HT1080 (cell line): ENCODE measurements around the gene GOLM1. TPM values are rescaled to one million over a fixed set of nuclear protein-coding genes. Genes with fewer than 3 reads are reported as not detected.
"Not testable (repeated sequence)": the region's sequence is repeated elsewhere in the genome, so short reads cannot be mapped to it uniquely, and the experiment has no call there.

Experiments
- DNase-seq: peaks from one replicate; pipeline ENCODE4 v3.0.0-alpha.2; 2015; ENCODE audit warnings: low read depth
- total RNA-seq: library from RNA; depleted of rRNA; stranded (reverse); fragments of >200 nt; shearing (Covaris generic); gene quantifications from 2 replicates; pipeline ENCODE4 v1.2.3, GENCODE V29; 2014

GOLM1 gene
- total RNA-seq, 1 experiment from 2014 or later, result 52.5 TPM

DNA sequence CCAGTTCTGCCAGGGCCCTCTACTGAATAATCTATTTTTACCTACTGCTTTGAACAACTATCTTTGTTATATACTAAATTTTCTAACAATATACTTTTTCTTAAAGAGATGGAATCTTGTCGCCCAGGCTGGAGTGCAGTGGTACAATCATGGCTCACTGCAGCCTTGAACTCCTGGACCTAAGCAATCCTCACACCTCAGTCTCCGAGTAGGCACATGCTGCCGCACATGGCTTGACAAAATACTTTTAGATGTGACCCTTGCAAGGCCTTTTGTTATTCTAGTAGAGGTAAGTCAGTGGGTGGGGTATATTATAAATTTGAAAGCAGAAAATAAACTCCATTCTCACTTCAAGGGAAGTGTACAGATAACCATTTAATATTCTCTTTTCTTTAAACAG is 7.9 kb downstream of the GOLM1 start:
- DNase-seq, result no peak

DNA sequence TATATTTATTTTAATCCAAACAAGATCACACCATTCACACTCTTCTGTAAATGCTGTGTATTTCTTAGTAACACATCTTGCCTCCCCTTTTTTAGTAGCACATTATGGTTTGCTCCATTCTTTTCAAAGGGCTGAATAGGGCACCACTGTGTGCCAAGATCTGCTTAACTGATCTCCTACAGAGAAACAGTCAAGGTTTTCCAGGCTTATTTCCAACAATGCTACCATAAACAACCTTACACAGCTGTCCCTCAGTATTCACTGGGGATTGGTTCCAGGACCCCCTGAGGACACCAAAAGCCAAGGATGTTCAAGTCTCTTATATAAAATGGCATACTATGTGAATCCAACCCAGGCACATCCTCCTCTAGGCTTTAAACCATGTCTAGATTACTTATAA is 16.5 kb downstream of the GOLM1 start:
- DNase-seq, result no peak

GRCh38 chr9:86079865-86080469 is 19.4 kb downstream of the GOLM1 start:
- peak; percentile 20 for DNase-seq

DNA sequence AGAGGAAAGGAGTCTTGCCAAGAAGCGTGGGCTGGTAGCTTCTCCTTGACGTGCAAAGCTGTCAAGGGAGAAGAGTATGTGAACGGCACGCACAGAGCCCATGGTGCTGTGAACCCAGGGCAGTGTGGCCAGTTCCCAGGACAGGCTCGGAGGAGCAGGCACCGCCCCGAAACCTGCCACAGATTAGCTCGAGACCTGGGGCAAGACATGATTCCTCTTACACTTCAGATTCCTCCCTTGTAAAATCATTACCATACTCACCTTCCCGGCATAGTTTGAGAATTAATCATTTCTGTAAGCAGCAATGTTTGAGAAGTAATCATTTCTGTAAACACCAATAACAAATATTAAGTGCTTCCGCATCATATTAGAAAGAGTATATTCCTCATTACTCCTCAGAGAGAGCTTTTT is 19.9 kb downstream of the GOLM1 start:
- DNase-seq, result no peak

DNA sequence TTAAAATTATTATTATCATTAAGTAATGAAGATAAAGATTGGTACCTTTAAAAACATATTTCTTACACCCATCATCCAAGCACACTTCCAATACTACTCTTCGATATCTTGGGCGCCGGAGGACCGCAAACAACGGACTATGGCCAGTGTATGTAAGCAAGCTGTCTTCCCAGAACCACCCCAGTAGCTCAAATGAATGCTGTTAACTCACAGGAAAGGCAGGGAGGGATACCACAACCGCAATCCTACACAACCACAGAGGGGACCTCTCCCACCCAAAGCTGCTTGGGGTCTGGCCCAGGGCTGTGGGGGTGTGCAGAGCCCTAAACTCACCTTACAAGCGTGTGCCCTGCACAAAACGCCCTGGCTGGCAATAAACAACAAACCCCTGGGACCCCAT is 20.6 kb downstream of the GOLM1 start:
- no peak for DNase-seq

DNA sequence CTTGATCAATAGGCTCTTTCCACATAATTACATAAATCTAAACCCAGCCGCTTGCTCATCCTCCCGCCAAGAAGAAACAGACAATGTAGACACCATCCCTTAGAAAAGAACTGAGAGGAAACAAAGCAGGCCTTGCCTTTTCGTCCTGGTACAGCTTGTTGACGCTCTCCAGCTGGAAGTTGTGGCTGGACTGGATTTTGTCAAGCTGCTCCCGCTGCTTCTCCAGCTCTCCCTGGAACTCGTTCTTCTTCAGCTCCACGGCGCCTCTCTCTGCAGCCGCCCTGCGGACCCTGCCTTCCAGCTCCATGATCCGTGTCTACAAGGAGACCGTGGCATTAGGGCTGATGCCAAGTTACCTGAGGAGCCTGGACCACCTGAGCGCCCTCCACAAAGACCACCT is 22.1 kb downstream of the GOLM1 start:
- DNase-seq, result no peak

DNA sequence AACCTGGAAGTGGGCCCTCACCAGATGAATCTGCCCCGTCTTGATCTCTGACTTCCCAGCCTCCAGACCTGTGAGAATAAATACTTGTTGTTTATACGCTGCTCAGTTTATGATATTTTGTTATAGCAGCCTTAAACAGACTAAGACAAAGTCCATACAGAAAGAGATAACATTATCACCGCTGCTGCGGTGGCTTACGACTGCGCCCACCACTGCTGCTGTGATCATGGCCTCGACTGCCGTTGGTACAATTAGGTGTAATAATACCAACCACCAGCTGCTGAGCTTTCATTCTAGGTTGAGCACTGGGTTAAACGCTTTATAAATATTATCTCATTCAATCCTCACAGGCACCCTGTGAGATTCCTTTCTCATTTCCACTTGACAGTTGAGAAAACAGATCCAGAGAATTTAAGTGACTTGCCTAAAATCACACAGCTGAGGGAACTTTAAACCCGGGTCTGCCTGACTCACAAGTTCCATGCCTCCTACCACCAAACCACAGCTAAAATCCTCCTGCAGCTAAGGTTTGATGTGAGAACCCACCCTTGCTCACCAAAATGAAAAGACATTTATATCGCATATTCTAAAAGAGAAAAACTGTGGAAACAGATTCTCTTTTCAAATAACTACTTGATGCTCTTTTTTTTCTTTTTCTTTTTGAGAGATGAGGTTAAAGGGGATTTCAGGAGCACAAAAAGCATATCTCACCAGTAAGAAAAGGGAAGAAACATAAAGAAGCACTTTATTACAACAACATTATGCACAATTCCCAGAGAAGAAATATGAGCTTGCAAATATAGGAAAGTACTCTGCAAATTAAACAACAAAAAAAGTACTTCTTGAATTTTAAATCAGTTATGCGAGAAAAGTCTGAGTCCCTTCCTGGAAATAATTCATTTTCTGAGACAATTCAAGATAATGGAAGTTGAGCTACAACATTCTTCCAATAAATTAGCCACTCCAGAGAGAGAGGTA is 23.9 kb downstream of the GOLM1 start:
- DNase-seq, result no peak

GRCh38 chr9:86073839-86074238 is 25.5 kb downstream of the GOLM1 start:
- DNase-seq, result no peak

GRCh38 chr9:86072394-86072877 is 26.9 kb downstream of the GOLM1 start:
- no peak for DNase-seq

DNA sequence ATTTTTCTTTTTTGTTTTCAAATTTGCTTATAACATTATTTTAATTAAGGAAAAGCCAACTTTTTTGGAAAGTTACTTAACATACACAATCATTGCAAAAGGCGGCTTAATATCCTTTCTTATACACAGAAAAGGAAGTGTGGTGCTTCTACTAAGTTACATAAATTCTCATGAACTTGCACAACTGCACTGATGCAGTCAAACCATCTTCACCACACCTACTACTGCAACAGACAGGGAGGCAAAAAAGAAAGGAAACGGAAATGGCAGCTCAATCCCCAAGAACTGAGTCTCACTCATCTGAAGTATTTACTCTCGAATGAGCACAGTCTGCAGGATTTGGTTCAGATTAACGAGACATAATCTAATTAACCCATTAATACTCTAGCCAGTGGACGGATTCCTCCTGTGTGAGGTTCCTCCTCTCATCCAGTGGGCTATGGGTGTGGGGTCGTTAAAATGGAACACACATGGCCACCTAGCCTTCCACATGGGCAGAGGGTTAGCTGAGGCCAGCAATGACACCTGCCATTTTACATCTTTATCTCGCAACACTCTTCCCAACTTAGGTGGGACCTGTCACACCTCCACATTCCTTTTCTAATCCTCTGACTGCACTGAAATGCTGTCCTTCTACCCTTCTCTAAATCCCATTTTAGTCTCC is 30.0 kb downstream of the GOLM1 start:
- DNase-seq, result no peak

DNA sequence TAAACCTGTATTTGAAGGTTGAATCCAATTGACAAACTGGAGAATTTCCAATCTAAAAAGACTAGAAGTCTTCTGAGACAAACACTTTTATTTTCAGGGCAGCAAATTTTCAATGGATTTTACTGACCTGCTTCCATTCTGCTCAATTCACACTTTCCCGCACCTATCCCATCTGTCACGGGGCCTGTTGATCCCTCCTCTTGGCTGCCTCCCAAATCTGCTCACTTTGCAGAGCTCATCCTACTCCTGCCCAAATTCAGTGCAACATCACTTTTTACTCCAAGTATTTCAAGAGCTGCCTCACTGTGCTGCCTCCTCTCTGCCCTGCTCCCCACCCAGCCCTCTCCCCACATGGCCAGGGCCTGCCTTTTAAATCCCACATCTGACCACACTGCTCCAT is 35.1 kb downstream of the GOLM1 start:
- no peak for DNase-seq

DNA sequence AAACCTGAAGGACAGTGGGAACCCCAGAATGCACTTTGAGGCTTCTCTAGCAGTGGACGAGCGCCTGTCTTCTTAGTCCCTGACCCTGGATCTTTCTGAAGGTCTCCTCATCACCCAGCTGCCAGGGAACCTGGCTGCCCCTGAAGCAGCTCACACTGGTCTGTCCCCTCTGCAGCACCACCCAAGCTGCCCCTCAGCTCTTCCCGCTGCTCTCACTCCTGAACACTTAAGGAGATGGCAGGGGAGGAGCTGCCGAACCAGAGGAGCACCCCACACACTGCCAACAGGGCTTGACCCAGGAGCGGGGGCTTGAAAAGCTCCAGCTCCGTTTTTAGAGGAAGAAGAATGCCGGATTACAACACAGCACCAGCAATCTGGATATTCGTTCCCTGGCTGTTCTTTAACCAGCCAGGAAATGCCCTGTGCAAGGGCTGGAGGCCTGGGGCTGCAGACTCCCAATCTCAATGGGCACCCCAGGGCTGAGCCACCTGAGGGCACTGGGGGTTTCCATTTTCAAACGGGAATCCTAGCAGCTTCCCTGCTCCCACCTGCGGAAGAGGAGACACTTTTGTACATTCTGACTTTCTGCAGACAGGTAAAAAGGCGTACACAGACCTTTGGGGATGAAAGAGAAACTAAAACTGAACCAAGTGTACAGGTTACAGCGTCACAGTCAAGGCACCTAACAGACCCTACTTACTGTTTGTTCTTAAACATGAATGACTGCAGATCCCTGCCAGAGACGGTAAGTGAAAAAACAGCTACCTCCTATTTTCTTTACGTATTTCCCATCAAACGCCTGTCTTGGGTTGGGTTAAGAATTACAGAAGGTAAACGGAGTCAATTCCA is 36.3 kb downstream of the GOLM1 start:
- DNase-seq, result no peak

DNA sequence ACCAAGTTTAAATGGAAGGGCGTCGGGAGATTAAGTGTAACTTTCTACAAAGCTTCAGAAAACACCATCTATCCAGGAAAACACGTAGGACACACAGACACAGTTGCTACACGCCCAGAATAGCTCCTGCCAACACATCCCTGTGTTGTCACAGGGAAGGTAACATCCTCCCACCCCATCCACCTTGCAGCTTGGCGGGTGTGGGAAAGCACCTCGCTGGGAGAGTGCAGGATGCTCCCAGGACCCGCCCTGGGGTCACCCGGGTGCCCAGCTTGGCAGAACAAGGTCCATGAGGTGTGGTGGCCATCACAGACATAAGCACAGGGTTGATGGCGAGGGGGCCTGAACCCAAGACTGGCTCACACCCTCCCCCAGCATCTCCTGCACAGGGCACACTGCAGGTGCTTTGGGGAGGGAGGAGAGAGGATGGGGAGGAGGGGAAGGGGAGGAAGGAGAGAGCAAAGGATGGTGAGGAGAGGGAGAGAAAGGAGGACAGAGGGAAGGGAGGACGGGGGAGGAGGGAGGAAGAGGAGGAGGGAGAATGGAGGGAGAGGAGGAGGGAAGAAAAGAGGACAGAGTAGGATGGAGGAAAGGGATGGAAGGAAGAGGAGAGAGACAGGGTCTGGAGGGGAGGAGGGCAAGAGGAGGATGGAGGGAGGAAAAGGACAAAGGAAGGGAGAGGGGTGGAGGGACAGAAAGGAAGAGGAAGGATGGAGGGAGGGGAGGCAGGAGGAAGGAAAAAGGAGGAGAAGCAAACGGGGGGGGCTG is 37.2 kb downstream of the GOLM1 start:
- no peak for DNase-seq

GRCh38 chr9:86057491-86057890 is 41.9 kb downstream of the GOLM1 start:
- no peak for DNase-seq

- DNase-seq, result no peak
Observed at GRCh38 chr9:86054695-86055094, 44.7 kb downstream of the GOLM1 start.

- no peak for DNase-seq
Observed at GRCh38 chr9:86052556-86053468, 46.5 kb downstream of the GOLM1 start.

GRCh38 chr9:86048018-86048742 is 51.2 kb downstream of the GOLM1 start:
- DNase-seq, result not testable (repeated sequence)

- DNase-seq, result no peak
Observed at GRCh38 chr9:86047361-86047760, 52.0 kb downstream of the GOLM1 start.

- no peak for DNase-seq
Observed at GRCh38 chr9:86046930-86047341, 52.4 kb downstream of the GOLM1 start.
